Osteocyte (in vitro differentiated cells): ENCODE measurements around the gene GRM5. TPM values are rescaled to one million over a fixed set of nuclear protein-coding genes. Genes with fewer than 3 reads are reported as not detected.

Experiments
- DNase-seq: peaks from one replicate; pipeline ENCODE4 v3.0.0; 2021; ENCODE audit warnings: mixed read lengths; ENCODE audit not compliant: unreplicated experiment; ENCODE audit errors: extremely low spot score
- H3K27ac Mint-ChIP-seq: one replicate; pipeline ENCODE4 v1.8.0; 2021; ENCODE audit warnings: mild to moderate bottlenecking, mixed read lengths; ENCODE audit not compliant: unreplicated experiment
- H3K27me3 Mint-ChIP-seq: one replicate; pipeline ENCODE4 v1.8.0; 2021; ENCODE audit warnings: mixed read lengths; ENCODE audit not compliant: unreplicated experiment
- H3K36me3 Mint-ChIP-seq: one replicate; pipeline ENCODE4 v1.8.0; 2021; ENCODE audit warnings: mixed read lengths; ENCODE audit not compliant: unreplicated experiment
- H3K4me1 Mint-ChIP-seq: one replicate; pipeline ENCODE4 v1.8.0; 2021; ENCODE audit warnings: mixed read lengths; ENCODE audit not compliant: unreplicated experiment
- H3K4me3 Mint-ChIP-seq: one replicate; pipeline ENCODE4 v1.8.0; 2021; ENCODE audit warnings: mild to moderate bottlenecking, moderate library complexity, mixed read lengths; ENCODE audit not compliant: unreplicated experiment
- H3K9me3 Mint-ChIP-seq: one replicate; pipeline ENCODE4 v1.8.0; 2021; ENCODE audit warnings: mixed read lengths; ENCODE audit not compliant: unreplicated experiment
- total RNA-seq: library from RNA; stranded (reverse); gene quantifications from 2 replicates; pipeline ENCODE4 v1.2.1, GENCODE V29; 2021
- TF ChIP-seq, protein P1 (sequence below): fragments of 200-600 bp; sonication (generic); IDR thresholded peaks from 2 replicates; pipeline ENCODE4 v1.5.0; 2021; ENCODE audit warnings: antibody characterized with exemption, mild to moderate bottlenecking, moderate library complexity

GRM5 gene
- total RNA-seq, 1 donor from 2014 or later: 0.21 TPM

DNA sequence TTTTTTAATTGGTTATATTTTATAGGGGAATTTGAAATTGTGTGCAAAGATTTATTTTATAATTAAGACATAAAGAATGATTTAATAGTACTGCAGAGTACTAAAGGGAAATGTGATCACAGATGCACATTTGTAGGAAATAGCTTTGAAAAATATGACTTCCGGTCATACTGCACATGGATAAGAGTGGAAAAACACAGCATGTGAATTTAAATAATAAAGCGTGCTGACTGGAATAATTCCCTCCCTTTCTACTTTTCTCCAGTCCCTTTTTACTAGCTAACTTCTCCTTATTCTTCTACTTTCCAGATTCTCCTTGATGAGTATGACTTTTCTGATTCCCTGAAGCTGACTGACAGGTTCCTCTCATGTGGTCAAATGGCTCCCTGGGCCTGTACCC is 489.9 kb downstream of the GRM5 start:
- Mint-ChIP-seq H3K27ac (no peak overlapping the region), H3K9me3 (no peaks in the 10 kb centered on the region), H3K4me3 (no peak overlapping the region), H3K4me1 (no peaks in the 10 kb centered on the region), H3K36me3 (no peaks in the 10 kb centered on the region), H3K27me3 (peaks cover 26% of the 10 kb centered on the region)
- TF ChIP-seq, protein P1, sequence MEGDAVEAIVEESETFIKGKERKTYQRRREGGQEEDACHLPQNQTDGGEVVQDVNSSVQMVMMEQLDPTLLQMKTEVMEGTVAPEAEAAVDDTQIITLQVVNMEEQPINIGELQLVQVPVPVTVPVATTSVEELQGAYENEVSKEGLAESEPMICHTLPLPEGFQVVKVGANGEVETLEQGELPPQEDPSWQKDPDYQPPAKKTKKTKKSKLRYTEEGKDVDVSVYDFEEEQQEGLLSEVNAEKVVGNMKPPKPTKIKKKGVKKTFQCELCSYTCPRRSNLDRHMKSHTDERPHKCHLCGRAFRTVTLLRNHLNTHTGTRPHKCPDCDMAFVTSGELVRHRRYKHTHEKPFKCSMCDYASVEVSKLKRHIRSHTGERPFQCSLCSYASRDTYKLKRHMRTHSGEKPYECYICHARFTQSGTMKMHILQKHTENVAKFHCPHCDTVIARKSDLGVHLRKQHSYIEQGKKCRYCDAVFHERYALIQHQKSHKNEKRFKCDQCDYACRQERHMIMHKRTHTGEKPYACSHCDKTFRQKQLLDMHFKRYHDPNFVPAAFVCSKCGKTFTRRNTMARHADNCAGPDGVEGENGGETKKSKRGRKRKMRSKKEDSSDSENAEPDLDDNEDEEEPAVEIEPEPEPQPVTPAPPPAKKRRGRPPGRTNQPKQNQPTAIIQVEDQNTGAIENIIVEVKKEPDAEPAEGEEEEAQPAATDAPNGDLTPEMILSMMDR: no peak
- DNase-seq: no peak

DNA sequence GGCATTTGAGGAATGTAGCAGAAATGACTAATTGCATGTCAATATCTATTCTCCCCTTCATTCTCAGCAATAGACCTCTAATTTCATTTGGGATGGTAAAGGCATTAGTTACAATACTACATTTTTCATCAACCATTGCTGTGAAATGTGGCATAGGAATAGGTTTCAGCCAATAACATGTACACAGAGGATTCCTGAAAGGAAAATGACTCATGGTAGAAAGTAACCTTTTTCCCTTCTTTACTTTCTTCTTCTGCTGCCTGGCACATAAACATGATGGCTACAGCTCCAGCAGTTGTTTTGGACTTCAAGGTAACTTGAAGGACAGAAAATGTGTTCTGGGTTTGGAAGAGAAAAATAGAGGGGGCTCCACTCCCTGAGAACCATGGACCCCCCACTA is 496.4 kb downstream of the GRM5 start:
- Mint-ChIP-seq H3K36me3 (no peaks in the 10 kb centered on the region), H3K9me3 (no peaks in the 10 kb centered on the region), H3K4me1 (no peaks in the 10 kb centered on the region), H3K27ac (no peak overlapping the region), H3K27me3 (peaks cover 15% of the 10 kb centered on the region), H3K4me3 (no peak overlapping the region)
- no peak for DNase-seq
- TF ChIP-seq, protein P1: no peak

DNA sequence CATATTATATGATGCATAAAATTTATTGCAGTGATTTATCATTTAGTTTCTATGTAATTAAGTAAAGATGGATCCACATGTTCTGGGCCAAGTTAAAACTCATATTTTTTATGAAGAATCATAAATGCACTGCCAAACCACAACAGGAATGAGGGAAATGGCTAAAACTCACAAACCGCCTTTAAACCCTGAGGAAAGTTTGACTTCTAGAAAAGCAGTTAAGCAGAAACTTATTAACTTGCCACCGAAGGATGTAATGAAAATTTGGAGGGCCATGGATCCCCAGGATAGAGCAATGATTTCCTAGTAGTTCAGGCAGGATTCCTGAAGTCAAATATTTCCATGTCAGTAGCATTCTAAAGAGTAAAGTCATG is 510.0 kb downstream of the GRM5 start:
- Mint-ChIP-seq H3K9me3 (no peaks in the 10 kb centered on the region), H3K27ac (no peak overlapping the region), H3K4me1 (peaks cover 5% of the 10 kb centered on the region), H3K27me3 (peaks cover 39% of the 10 kb centered on the region), H3K36me3 (no peaks in the 10 kb centered on the region), H3K4me3 (no peak overlapping the region)
- DNase-seq: no peak
- TF ChIP-seq, protein P1: no peak

DNA sequence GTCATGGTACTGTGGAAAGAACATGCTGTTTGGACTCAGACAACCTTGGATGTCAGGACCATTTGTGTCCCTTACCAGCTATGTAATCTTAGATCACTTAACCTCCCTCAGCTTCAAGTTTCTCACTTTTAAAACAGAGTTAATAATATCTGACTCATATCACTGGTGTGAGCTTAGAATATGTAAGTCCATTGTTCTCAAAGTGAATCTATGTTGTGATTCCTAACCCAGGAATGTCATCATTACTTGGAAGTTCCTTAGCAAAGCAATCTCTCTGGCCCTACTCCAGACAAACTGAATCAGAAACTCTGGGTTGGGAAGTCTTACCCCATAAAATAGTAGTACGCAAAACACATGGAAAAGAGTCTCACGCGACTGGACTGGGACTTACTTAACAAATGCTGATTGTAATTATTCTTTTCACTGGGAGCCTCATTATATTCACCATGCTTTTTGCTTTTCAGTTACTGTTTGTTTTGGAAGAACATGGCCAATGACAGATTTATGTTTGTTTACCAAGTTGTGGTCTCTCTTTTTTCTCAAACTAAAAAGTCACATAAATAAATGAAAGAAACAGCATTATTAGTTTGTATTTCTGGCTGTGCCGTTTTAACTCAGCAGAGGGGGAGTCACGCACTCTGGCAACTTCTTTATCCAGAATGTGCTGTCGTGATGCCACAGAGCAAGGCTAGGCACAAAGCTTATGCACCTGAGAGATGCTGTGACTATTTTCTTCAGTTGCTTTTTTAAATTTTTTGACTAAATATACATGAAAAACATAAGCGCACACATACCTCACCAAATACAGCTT is 510.6 kb downstream of the GRM5 start:
- no peaks in the 10 kb centered on the region for H3K36me3 Mint-ChIP-seq
- peaks cover 5% of the 10 kb centered on the region for H3K4me1 Mint-ChIP-seq
- no peak overlapping the region for H3K27ac Mint-ChIP-seq
- no peak for DNase-seq
- H3K27me3 Mint-ChIP-seq: peaks cover 41% of the 10 kb centered on the region
- TF ChIP-seq, protein P1: no peak
- no peaks in the 10 kb centered on the region for H3K9me3 Mint-ChIP-seq
- no peak overlapping the region for H3K4me3 Mint-ChIP-seq

DNA sequence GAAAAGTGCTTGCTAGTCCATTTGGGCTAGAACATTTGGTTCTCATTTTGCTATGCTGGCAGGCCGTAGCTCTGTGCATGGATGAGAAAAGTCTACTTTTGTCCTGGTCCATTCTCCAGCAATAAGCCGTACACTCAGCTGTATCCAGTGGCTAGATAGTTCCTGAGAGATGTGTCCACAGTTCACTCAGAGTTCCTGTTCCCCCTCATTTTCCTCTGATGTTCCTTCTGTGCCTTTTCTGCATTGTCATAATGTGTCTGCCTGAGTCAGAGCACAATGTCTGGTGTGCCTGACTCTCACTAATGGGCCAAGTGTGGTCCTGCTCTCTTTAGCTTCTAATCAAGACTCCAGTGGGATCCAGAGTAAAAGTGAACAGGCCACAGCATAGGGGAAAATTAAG is 512.6 kb downstream of the GRM5 start:
- Mint-ChIP-seq H3K4me3 (no peak overlapping the region), H3K36me3 (no peaks in the 10 kb centered on the region), H3K4me1 (peaks cover 5% of the 10 kb centered on the region), H3K27me3 (peaks cover 49% of the 10 kb centered on the region), H3K9me3 (no peaks in the 10 kb centered on the region), H3K27ac (no peak overlapping the region)
- no peak for DNase-seq
- TF ChIP-seq, protein P1: no peak
